Mesendoderm (in vitro differentiated cells): ENCODE results near the gene FUT1. TPM values are rescaled to one million over a fixed set of nuclear protein-coding genes. Genes with fewer than 3 reads are reported as not detected.

ENCODE experiments used
- DNase-seq: peaks from one replicate; pipeline ENCODE4 v3.0.0; 2013
- H2AK5ac ChIP-seq: 2 replicates; pipeline ENCODE4 v1.6.1; 2013; ENCODE audit warnings: low read length, inconsistent platforms
- H2BK120ac ChIP-seq: 2 replicates; pipeline ENCODE4 v1.6.1; 2013; ENCODE audit warnings: low read depth, mild to moderate bottlenecking, low read length, moderate library complexity, mixed read lengths
- H2BK15ac ChIP-seq: replicated peaks from 2 replicates; pipeline ENCODE4 v1.6.1; 2013; ENCODE audit warnings: low read depth, mild to moderate bottlenecking, moderate library complexity
- H2BK5ac ChIP-seq: 2 replicates; pipeline ENCODE4 v1.6.1; 2013; ENCODE audit warnings: low read length, inconsistent platforms
- H3K18ac ChIP-seq: 2 replicates; pipeline ENCODE4 v1.6.1; 2013; ENCODE audit warnings: mild to moderate bottlenecking, low read length, mixed read lengths
- H3K23ac ChIP-seq: one replicate; pipeline ENCODE4 v1.6.1; 2013; ENCODE audit warnings: low read length
- H3K27ac ChIP-seq: 2 replicates; pipeline ENCODE4 v1.5.1; 2013; ENCODE audit warnings: low read depth, mild to moderate bottlenecking, inconsistent platforms, low read length, moderate library complexity
- H3K27me3 ChIP-seq: 2 replicates; pipeline ENCODE4 v1.6.1; 2013; ENCODE audit warnings: low read length, control low read depth, mild to moderate bottlenecking, inconsistent platforms; ENCODE audit not compliant: insufficient read depth, poor library complexity
- H3K36me3 ChIP-seq: 2 replicates; pipeline ENCODE4 v1.6.1; 2013; ENCODE audit warnings: low read length, inconsistent platforms; ENCODE audit not compliant: control insufficient read depth, insufficient read depth
- H3K4ac ChIP-seq: one replicate; pipeline ENCODE4 v1.6.1; 2013; ENCODE audit warnings: low read depth, mild to moderate bottlenecking, low read length, moderate library complexity
- H3K4me1 ChIP-seq: 2 replicates; pipeline ENCODE4 v1.6.1; 2013; ENCODE audit warnings: low read depth, low read length, inconsistent platforms; ENCODE audit not compliant: control insufficient read depth
- H3K4me2 ChIP-seq: 2 replicates; pipeline ENCODE4 v1.6.1; 2013; ENCODE audit warnings: low read length
- H3K4me3 ChIP-seq: 2 replicates; pipeline ENCODE4 v1.5.1; 2013; ENCODE audit warnings: mild to moderate bottlenecking, low read length
- H3K56ac ChIP-seq: one replicate; pipeline ENCODE4 v1.6.1; 2013; ENCODE audit warnings: low read length
- H3K79me1 ChIP-seq: 2 replicates; pipeline ENCODE4 v1.6.1; 2013; ENCODE audit warnings: low read length, inconsistent platforms
- H3K79me2 ChIP-seq: 2 replicates; pipeline ENCODE4 v1.6.1; 2013; ENCODE audit warnings: mild to moderate bottlenecking, low read length; ENCODE audit not compliant: control insufficient read depth, insufficient read depth
- H3K9ac ChIP-seq: 2 replicates; pipeline ENCODE4 v1.6.1; 2013; ENCODE audit warnings: low read length, inconsistent platforms
- H4K5ac ChIP-seq: one replicate; pipeline ENCODE4 v1.6.1; 2013; ENCODE audit warnings: low read length
- H4K8ac ChIP-seq: one replicate; pipeline ENCODE4 v1.6.1; 2013; ENCODE audit warnings: low read depth, mild to moderate bottlenecking, control low read depth, low read length, moderate library complexity
- WGBS: extraction: QIAGEN DNeasy Blood & Tissue Kit; methylation state at CpG from one replicate; pipeline ENCODE4 v1.1.7; 2013; ENCODE audit warnings: low lambda C conversion rate, missing lambda C conversion rate; ENCODE audit not compliant: insufficient coverage; ENCODE audit errors: extremely low coverage; 5-methylcytosine and 5-hydroxymethylcytosine counted together
- small RNA-seq: library from polyadenylated mRNA; stranded (forward); fragments of <200 nt; extraction: miRNeasy Mini kit (QIAGEN cat#:217004); gene quantifications from one replicate; pipeline ENCODE3, GENCODE V24; 2013; ENCODE audit not compliant: insufficient read depth

Gene FUT1

DNA sequence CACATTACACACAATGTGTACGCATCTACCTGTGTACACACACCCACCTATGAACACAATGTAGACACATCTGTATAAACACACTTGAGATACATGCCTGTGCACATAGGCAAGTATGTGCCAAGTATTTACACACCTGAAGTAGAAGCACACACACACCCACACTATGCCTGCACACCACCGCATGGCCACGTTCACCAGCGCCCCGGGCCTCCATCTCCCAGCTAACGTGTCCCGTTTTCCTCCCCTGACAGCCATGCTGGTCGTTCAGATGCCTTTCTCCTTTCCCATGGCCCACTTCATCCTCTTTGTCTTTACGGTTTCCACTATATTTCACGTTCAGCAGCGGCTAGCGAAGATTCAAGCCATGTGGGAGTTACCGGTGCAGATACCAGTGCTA, 49.7 kb downstream of the FUT1 start:
- H3K56ac ChIP-seq, result no peak overlapping the region
- no peak overlapping the region for H2BK5ac ChIP-seq
- no peaks in the 10 kb centered on the region for H3K79me2 ChIP-seq
- no CpG with 5 or more reads among the region's 13 CpGs for WGBS
- H3K4ac ChIP-seq, result no peak overlapping the region
- H2BK15ac ChIP-seq, result no peak overlapping the region
- no peak overlapping the region for H2BK120ac ChIP-seq
- DNase-seq, result no peak
- no peak overlapping the region for H2AK5ac ChIP-seq
- H4K5ac ChIP-seq, result no peak overlapping the region
- H3K9ac ChIP-seq, result no peak overlapping the region
- no peak overlapping the region for H3K4me3 ChIP-seq
- H3K27me3 ChIP-seq, result no peaks in the 10 kb centered on the region
- no peak overlapping the region for H3K27ac ChIP-seq
- no peaks in the 10 kb centered on the region for H3K79me1 ChIP-seq
- H3K18ac ChIP-seq, result no peak overlapping the region
- no peak overlapping the region for H3K23ac ChIP-seq
- H3K4me1 ChIP-seq, result no peaks in the 10 kb centered on the region
- no peak overlapping the region for H4K8ac ChIP-seq
- H3K4me2 ChIP-seq, result no peak overlapping the region
- no peaks in the 10 kb centered on the region for H3K36me3 ChIP-seq

DNA sequence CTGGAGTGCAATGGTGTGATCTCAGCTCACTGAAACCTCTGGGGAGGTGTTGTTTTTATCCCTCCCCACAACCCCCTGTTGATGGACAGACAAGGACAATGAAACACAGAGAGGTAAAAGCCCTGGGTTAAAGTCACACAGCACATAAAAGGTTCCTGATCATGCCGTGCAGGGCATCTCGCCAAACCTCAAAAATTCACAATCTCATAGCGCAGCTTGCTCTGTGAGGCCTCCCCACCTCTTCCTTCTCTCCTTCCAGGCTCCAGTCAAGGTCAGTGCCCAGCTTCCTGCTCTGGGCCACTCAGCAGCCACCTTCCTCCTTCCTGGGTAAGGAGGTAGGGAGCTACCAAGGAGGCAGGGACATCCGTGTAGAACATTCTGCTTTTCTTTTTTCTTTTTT, 54.4 kb downstream of the FUT1 start:
- no peak for DNase-seq
- H3K56ac ChIP-seq, result no peak overlapping the region
- H3K4me1 ChIP-seq, result no peaks in the 10 kb centered on the region
- no CpG with 5 or more reads among the region's 4 CpGs for WGBS
- H3K79me2 ChIP-seq, result no peaks in the 10 kb centered on the region
- H4K8ac ChIP-seq, result no peak overlapping the region
- H3K36me3 ChIP-seq, result no peaks in the 10 kb centered on the region
- no peak overlapping the region for H4K5ac ChIP-seq
- H3K4me3 ChIP-seq, result no peak overlapping the region
- H3K79me1 ChIP-seq, result no peaks in the 10 kb centered on the region
- no peak overlapping the region for H2AK5ac ChIP-seq
- H3K27me3 ChIP-seq, result no peaks in the 10 kb centered on the region
- no peak overlapping the region for H3K23ac ChIP-seq
- no peak overlapping the region for H3K4ac ChIP-seq
- H2BK5ac ChIP-seq, result no peak overlapping the region
- H3K4me2 ChIP-seq, result no peak overlapping the region
- no peak overlapping the region for H2BK15ac ChIP-seq
- H2BK120ac ChIP-seq, result no peak overlapping the region
- no peak overlapping the region for H3K9ac ChIP-seq
- H3K18ac ChIP-seq, result no peak overlapping the region
- no peak overlapping the region for H3K27ac ChIP-seq

Small RNA genes within 50 kb of the gene (small RNA-seq; reads per million reads assigned to genes)
- gene RNU6-317P, result not detected
